Left cardiac atrium (tissue), 4 donors: ENCODE measurements around the gene KIAA0825. TPM values are rescaled to one million over a fixed set of nuclear protein-coding genes. Genes with fewer than 3 reads are reported as not detected.

ENCODE experiments used
- ATAC-seq, 2 donors: fragments of 200-7000 bp; cut with Tn5 transposase; one replicate each; pipeline ENCODE4 v1.9.1; 2020; ENCODE audit warnings: mild to moderate bottlenecking in 2 of 2, moderate library complexity in 2 of 2
- DNase-seq: peaks from one replicate; pipeline ENCODE4 v3.0.0-alpha.2; 2020
- intact Hi-C, 2 donors: fragments of 100-400 bp; cut with DNase I; formaldehyde crosslinking; loops; one replicate each; pipeline versions ENCODE4 v1.14.1 to v1.15.1; 2022 to 2023
- total RNA-seq, 2 donors: library from RNA; stranded (reverse); fragmentation: NEBNext Ultra II Directional; extraction: Animal tissue kit (Norgen Biotek cat#: 25700); gene quantifications; one replicate each; pipeline ENCODE4 v1.2.1, GENCODE V29; 2021
- donor health status: DM: no; HTN: yes; CAD: no.
- donor health status: DM: no; HTN: yes; CAD: no; lungs with severe emphysema.
- donor health status: DM: yes; HTN: yes; CAD: no.
- donor health status: Dilated cardiomyopathy.

Gene KIAA0825
- total RNA-seq, 2 donors from 2014 or later: 2.2 to 3.0 TPM

GRCh38 chr5:94283093-94283492, 335.3 kb downstream of the KIAA0825 start:
- no peak for DNase-seq
- ATAC-seq: no peak
- intact Hi-C loops: no loop called here

- DNase-seq (no peak), ATAC-seq (no peak)
- intact Hi-C loops: no loop called here
Measured at GRCh38 chr5:94281236-94281801, 337.1 kb downstream of the KIAA0825 start.

GRCh38 chr5:94276751-94277150, 341.7 kb downstream of the KIAA0825 start:
- DNase-seq (no peak), ATAC-seq (peak in 1 of 2 donors; percentile 30)
- intact Hi-C loops: no loop called here

GRCh38 chr5:94276048-94276447, 342.4 kb downstream of the KIAA0825 start:
- intact Hi-C loops: no loop called here
- ATAC-seq: no peak
- DNase-seq: no peak

- no peak for ATAC-seq
- DNase-seq: no peak
- intact Hi-C loops: no loop called here
Measured at GRCh38 chr5:94274707-94275106, 343.7 kb downstream of the KIAA0825 start.

GRCh38 chr5:94268226-94268625, 350.2 kb downstream of the KIAA0825 start:
- no peak for ATAC-seq
- intact Hi-C loops: no loop called here
- DNase-seq: no peak

- intact Hi-C loops: no loop called here
- ATAC-seq (no peak), DNase-seq (no peak)
Measured at GRCh38 chr5:94267350-94267899, 351.0 kb downstream of the KIAA0825 start.

GRCh38 chr5:94266170-94266569, 352.2 kb downstream of the KIAA0825 start:
- ATAC-seq: no peak
- DNase-seq: no peak
- intact Hi-C loops: no loop called here

- no peak for DNase-seq
Measured at GRCh38 chr5:94263068-94263467, 355.3 kb downstream of the KIAA0825 start.

GRCh38 chr5:94260096-94260495, 358.3 kb downstream of the KIAA0825 start:
- no peak for DNase-seq
- intact Hi-C loops: no loop called here
- no peak for ATAC-seq

More at GRCh38 chr5:94263068-94263467, 355.3 kb downstream of the KIAA0825 start:
- no peak for ATAC-seq
- intact Hi-C loops: no loop called here

- intact Hi-C loops: no loop called here
- DNase-seq (no peak), ATAC-seq (no peak)
Measured at GRCh38 chr5:94254214-94254613, 364.2 kb downstream of the KIAA0825 start.

- ATAC-seq: no peak
- intact Hi-C loops: no loop called here
- no peak for DNase-seq
Measured at GRCh38 chr5:94250985-94251384, 367.4 kb downstream of the KIAA0825 start.

- ATAC-seq: no peak
- no peak for DNase-seq
- intact Hi-C loops: no loop called here
Measured at GRCh38 chr5:94249430-94249829, 369.0 kb downstream of the KIAA0825 start.

GRCh38 chr5:94248175-94248875, 370.1 kb downstream of the KIAA0825 start:
- intact Hi-C loops: no loop called here
- ATAC-seq: no peak
- DNase-seq: no peak

- DNase-seq (no peak), ATAC-seq (no peak)
- intact Hi-C loops: no loop called here
Measured at GRCh38 chr5:94245608-94246007, 372.8 kb downstream of the KIAA0825 start.

GRCh38 chr5:94244921-94245320, 373.5 kb downstream of the KIAA0825 start:
- no peak for DNase-seq
- ATAC-seq: no peak
- intact Hi-C loops: no loop called here

- DNase-seq (no peak), ATAC-seq (no peak)
- intact Hi-C loops: no loop called here
Measured at GRCh38 chr5:94243612-94244011, 374.8 kb downstream of the KIAA0825 start.

- DNase-seq (peak; percentile 21), ATAC-seq (peak; percentile 54 to 68)
- intact Hi-C loops: no loop called here
Measured at GRCh38 chr5:94240993-94241651, 377.3 kb downstream of the KIAA0825 start.

- ATAC-seq (no peak), DNase-seq (no peak)
- intact Hi-C loops: no loop called here
Measured at GRCh38 chr5:94240596-94240992, 377.8 kb downstream of the KIAA0825 start.

- DNase-seq (no peak), ATAC-seq (no peak)
- intact Hi-C loops: no loop called here
Measured at GRCh38 chr5:94240134-94240533, 378.3 kb downstream of the KIAA0825 start.
